AG04450 (cell line): ENCODE measurements around the gene KRTAP13-4. TPM values are rescaled to one million over a fixed set of nuclear protein-coding genes. Genes with fewer than 3 reads are reported as not detected.

Experiments used
- CTCF ChIA-PET: fragments of 300-600, 350-600 bp; formaldehyde crosslinking; extraction: SDS; loops from one replicate; lab custom pipeline; 2022; ENCODE audit warnings: antibody characterized with exemption, inconsistent platforms; lab: Charles Lee
- POLR2A ChIA-PET: fragments of 350-600 bp; formaldehyde crosslinking; extraction: SDS; loops from one replicate; lab custom pipeline; 2021; ENCODE audit warnings: antibody characterized with exemption, inconsistent platforms; lab: Yijun Ruan, JAX
- DNase-seq: peaks from one replicate; pipeline ENCODE4 v3.0.0-alpha.2; 2011; ENCODE audit warnings: low read depth, low spot score
- H3K27ac ChIP-seq: one replicate; pipeline ENCODE4 v1.5.1; 2012; ENCODE audit warnings: low read depth, low read length, control low read depth
- H3K27me3 ChIP-seq: one replicate; pipeline ENCODE4 v1.6.0; 2012; ENCODE audit warnings: low read length; ENCODE audit not compliant: control insufficient read depth, insufficient read depth
- H3K4me3 ChIP-seq: 2 replicates; pipeline ENCODE4 v1.5.1; 2011; ENCODE audit warnings: mild to moderate bottlenecking, low read depth, low read length, control low read depth
- H3K9me3 ChIP-seq: 2 replicates; pipeline ENCODE4 v1.5.1; 2012; ENCODE audit warnings: low read length; ENCODE audit not compliant: control insufficient read depth, insufficient read depth
- CTCF ChIP-seq: IDR thresholded peaks from 2 replicates; pipeline ENCODE4 v1.5.1; 2011; ENCODE audit warnings: low read depth, low read length, control low read depth, inconsistent platforms
- polyA minus RNA-seq: library from RNA; depleted of rRNA, polyadenylated mRNA; stranded (reverse); fragments of >200 nt; gene quantifications from 2 replicates; pipeline ENCODE4 v1.2.3, GENCODE V29; 2011; rRNA and poly(A)+ RNA removed
- polyA plus RNA-seq: library from polyadenylated mRNA; depleted of rRNA; stranded (reverse); fragments of >200 nt; gene quantifications from 2 replicates; pipeline ENCODE4 v1.2.3, GENCODE V29; 2011; rRNA removed

The KRTAP13-4 gene, protein sequence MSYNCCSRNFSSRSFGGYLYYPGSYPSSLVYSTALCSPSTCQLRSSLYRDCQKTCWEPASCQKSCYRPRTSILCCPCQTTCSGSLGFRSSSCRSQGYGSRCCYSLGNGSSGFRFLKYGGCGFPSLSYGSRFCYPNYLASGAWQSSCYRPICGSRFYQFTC
- polyA plus RNA-seq (not detected in 2 replicates), polyA minus RNA-seq (not detected in 2 replicates)

GRCh38 chr21:30430170-30430655 is at the start of gene KRTAP13-4:
Gene KRTAP13-4, plus strand, starts transcription at chr21:30430220. Its CDS starts 56 bp downstream, at chr21:30430276.
- Histone ChIP-seq H3K27me3 (no peaks in the 10 kb centered on the region), H3K4me3 (no peak within 1 kb of the TSS), H3K27ac (no peak within 1 kb of the TSS), H3K9me3 (peaks cover 20% of the 10 kb centered on the region)
- ChIA-PET POLR2A (no interaction called here), CTCF (no interaction called here)
- no peak for DNase-seq
- TF ChIP-seq CTCF: no peak

GRCh38 chr21:30382201-30382600 is 47.8 kb upstream of the KRTAP13-4 start:
- no peak for TF ChIP-seq CTCF
- POLR2A ChIA-PET: no interaction called here
- CTCF ChIA-PET: no interaction called here
- Histone ChIP-seq H3K27ac (no peak overlapping the region), H3K27me3 (no peaks in the 10 kb centered on the region), H3K4me3 (no peak overlapping the region), H3K9me3 (peaks cover 12% of the 10 kb centered on the region)
- DNase-seq: no peak

GRCh38 chr21:30391492-30392025 is 38.5 kb upstream of the KRTAP13-4 start:
- DNase-seq: no peak
- CTCF ChIA-PET: no interaction called here
- Histone ChIP-seq H3K27ac (no peak overlapping the region), H3K4me3 (no peak overlapping the region), H3K9me3 (peaks cover 31% of the 10 kb centered on the region), H3K27me3 (no peaks in the 10 kb centered on the region)
- TF ChIP-seq CTCF: no peak
- POLR2A ChIA-PET: no interaction called here

GRCh38 chr21:30395731-30396130 is 34.3 kb upstream of the KRTAP13-4 start, which contains the start of gene KRTAP13-1:
Gene KRTAP13-1, plus strand, starts transcription at chr21:30396031. Its CDS starts 56 bp downstream, at chr21:30396087.
- no peak within 1 kb of the TSS for H3K4me3 ChIP-seq
- H3K9me3 ChIP-seq: peaks cover 23% of the 10 kb centered on the region
- no peaks in the 10 kb centered on the region for H3K27me3 ChIP-seq
- no peak for TF ChIP-seq CTCF
- no peak for DNase-seq
- POLR2A ChIA-PET: no interaction called here
- CTCF ChIA-PET: no interaction called here
- no peak within 1 kb of the TSS for H3K27ac ChIP-seq

DNA sequence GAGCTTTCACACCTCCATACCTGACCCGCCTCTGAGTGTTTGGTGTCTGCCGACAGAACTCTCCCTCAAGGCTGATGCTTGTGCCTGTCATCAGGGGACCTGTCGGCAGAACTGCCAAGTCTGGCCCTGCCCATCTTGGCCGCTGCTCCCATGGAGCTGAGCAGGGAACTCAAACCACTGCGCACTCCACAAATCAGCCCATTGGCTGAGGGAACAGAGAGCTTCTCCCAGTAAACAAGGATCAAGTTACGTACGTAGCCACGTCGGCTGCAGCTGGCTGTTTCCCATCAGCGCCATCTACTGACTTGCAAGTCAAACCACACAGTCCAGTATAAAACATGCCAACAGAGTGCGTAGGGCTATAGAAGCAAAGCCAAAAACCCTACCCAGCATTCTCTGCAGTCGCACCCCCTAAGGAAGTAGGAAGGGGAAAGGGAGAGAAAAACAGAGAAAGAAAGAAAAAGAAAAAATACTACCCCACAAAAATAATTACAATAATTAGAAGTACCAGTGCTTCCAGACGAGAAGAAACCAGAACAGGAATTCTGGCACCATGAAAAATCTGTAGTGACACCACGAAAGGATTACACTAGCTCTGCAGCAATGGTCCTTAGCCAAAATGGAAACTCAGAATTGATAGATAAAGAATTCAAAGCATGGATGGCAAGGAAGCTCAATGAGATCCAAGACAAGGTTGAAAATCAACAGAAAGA is 21.1 kb upstream of the KRTAP13-4 start:
- H3K9me3 ChIP-seq: peaks cover 16% of the 10 kb centered on the region
- ChIA-PET CTCF (no interaction called here), POLR2A (no interaction called here)
- DNase-seq: no peak
- TF ChIP-seq CTCF: no peak
- H3K4me3 ChIP-seq: no peak overlapping the region
- H3K27me3 ChIP-seq: no peaks in the 10 kb centered on the region
- no peak overlapping the region for H3K27ac ChIP-seq
